K562 (cell line): ENCODE results near the gene SLC35F4.

Experiments
- ATF3 ChIP-seq, 2 experiments: fragments of 450-650 bp in 1 of 2; sonication (generic) in 1 of 2; formaldehyde crosslinking in 1 of 2; IDR thresholded peaks in 1 of 2; conservative IDR thresholded peaks in 1 of 2; 2 replicates each; pipeline versions ENCODE4 v1.6.1 to v1.8.1; 2016 to 2023; ENCODE audit warnings: mild to moderate bottlenecking in 2 of 2, moderate library complexity in 2 of 2, inconsistent platforms in 1 of 2, missing genetic modification reagents in 1 of 2
- CHD4 ChIP-seq: fragments of 200-600 bp; sonication (generic); IDR thresholded peaks from 3 replicates; pipeline ENCODE4 v1.6.1; 2012; ENCODE audit warnings: low read depth, mild to moderate bottlenecking, mixed read lengths, low read length, inconsistent platforms; ENCODE audit not compliant: insufficient read depth, insufficient replicate concordance, poor library complexity, severe bottlenecking
- MED1 ChIP-seq: sonication (generic); formaldehyde crosslinking; IDR thresholded peaks from 2 replicates; pipeline ENCODE4 v1.8.1; 2023; ENCODE audit warnings: missing genetic modification reagents, borderline replicate concordance
- NFIC ChIP-seq: fragments of 450-650 bp; IDR thresholded peaks from 2 replicates; pipeline ENCODE4 v1.6.1; 2017; ENCODE audit warnings: mild to moderate bottlenecking, inconsistent platforms
- REST ChIP-seq, 2 experiments: fragments of 450-650 bp; formaldehyde crosslinking in 1 of 2; IDR thresholded peaks; 2 replicates each; pipeline versions ENCODE4 v1.4.0 to v1.6.1; 2014 to 2020; ENCODE audit warnings: mild to moderate bottlenecking in 2 of 2, borderline replicate concordance in 1 of 2, low read depth in 1 of 2

GRCh38 chr14:57834001-57834598, 31.8 kb downstream of the SLC35F4 start:
- TF ChIP-seq ATF3 (IDR thresholded peaks at IDR 0.05), result no peak
- no peak for TF ChIP-seq ATF3 (CRISPR knock-in tag; conservative IDR thresholded peaks at IDR 0.05)
- no peak for TF ChIP-seq REST (IDR thresholded peaks at IDR 0.05; ENCODE audit: borderline replicate concordance)
- TF ChIP-seq REST (CRISPR knock-in tag; IDR thresholded peaks at IDR 0.05; ENCODE audit: low read depth), result no peak
- TF ChIP-seq MED1 (CRISPR knock-in tag), result no peak
- no peak for TF ChIP-seq NFIC
- TF ChIP-seq CHD4, result no peak
